ENCODE measurements around the gene STN1.
"Not testable (repeated sequence)": the region's sequence is repeated elsewhere in the genome, so short reads cannot be mapped to it uniquely, and the experiment has no call there.

STN1 gene

DNA sequence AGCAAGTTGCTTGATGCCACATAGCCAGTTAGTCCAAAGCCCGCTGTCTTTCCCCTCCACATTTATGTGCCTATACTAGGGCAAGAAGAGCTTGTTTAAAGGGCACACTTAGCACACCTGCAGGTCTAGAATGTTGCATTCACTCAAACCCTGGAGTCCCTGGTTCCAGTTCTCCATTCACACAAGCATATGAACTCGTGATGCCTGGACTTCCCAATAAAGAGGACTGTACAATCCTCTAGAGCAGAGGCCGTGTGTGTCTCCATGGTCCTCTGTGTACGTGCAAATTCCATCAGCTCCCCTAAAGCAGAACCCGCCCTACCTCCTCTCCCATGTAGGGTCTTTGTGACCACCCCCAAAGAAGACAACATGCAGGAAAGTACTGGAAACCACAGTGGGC is 59.6 kb downstream of the STN1 start:
- DNase-seq: peak; percentile 10

DNA sequence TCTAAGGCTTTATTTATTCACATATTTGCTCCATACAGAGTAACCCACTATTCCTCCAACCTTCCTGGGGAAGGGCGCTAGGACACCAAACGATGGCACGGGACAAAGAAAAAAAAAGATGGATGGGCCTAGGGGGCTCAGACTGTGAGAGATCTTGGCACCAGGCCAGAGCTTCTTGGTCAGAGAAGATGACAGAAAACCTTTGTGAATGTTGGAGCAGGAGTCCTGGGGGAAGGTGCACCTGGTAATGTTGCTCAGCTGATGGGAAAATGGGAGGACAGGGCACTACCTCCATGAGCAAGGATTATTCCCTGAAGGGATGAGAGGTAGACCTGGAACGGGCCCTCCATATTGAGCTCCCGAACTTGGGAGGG is 61.2 kb downstream of the STN1 start:
- DNase-seq: peak; percentile 18

DNA sequence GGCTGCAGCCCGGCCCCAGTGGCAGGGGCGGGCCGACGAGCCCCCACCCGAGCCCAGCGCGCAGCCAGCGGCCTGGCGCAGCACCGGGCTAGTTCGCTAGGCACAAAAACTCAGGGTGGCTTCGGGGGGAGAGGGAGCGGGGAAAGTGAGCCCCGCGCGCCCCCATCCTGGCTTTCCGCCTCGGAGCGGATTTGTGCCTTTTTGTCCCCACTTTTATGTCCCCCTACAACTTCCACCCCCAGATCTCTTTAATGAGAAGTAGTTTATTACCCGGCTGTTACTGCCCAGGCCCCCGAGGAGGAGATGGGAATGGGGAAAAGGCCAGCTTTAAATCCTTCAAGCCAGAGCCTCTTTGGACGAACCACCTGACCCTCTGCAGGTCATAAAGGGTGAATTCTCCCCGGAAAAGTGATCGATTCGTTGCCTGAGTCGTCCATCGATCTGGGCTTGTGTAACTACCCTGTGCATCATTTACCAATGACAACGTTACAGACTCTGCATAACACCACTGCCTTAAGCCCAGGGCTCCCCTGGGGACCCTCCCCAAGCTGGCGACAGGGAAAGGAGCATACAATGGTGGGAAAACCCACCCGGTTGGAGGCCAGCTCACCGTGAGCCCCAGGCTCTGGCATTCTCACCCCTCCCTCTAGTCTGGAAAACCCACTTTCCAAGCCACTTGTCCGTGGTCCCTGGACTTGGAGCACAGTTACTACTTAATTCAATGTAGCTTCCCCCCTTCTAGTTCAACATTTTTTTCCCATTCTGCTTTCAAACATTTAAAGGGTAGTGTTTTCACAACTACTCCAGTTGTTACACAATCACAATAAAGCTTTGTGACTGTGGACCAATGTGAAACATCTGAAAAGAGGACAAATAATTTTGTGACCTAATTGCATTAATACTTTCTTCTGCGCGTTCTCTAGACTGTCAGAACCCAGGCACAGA is 61.9 kb downstream of the STN1 start:
- no peak for DNase-seq

DNA sequence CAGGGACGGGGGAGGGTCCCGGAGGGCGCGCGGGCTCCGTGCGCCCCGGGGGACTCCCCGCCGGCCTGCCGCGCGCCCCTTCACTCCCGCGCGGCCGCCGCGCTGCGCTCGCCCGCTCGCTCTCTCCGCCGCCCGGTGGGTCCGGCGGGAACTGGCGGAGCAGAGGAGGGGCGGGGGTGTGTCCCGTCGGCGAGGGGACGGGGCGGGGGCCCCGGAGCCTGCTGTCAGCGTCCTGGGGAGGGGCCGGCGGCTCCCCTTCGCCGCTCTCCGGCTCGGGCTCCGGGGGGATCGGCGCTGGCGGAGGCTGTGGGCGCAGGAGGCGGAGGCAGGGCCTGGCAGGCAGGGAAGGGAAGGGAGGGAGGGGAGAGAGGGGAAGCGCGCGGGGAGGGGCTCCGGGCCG is 62.6 kb downstream of the STN1 start, which contains the start of gene SH3PXD2A:
Gene SH3PXD2A (minus strand): TSS at position 153 of the 400 bp plus-strand sequence. CDS start 310 bp downstream, outside the sequence.
- DNase-seq: peak; percentile 83

DNA sequence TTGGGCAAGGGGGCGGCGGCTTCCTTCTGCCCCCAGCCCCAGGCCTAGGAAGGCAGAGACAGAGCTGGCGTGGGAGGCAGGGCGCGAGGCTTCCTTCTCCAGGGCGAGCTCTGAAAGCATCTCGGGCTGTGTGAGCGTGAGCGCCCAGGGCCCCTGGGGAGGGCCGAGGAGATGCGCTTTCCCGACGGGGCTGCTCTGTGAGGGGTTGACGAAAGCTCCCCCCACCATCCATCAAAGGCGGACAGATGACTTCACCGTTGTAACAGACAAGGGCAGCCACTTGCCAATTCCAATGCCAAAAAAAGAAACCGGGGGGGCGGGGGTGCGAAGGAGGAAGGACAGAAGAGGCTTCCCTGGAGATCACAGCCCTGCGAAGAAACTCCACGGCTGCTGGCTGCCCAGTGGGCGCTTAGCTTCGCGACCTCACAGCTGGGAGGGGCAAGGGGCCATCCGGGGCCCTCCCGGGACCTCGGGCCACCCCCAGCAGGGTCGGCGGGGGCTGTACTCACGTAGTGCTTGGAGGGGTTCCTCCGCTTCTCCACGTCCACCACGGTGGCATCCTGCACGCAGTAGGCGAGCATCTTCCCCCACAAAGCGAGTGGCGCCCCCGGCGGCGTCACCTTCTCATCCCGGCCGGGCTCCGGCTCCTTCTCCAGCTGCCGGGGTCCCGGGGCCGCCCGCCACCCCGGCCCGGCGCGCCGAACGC is 63.1 kb downstream of the STN1 start:
- DNase-seq: peak; percentile 69

DNA sequence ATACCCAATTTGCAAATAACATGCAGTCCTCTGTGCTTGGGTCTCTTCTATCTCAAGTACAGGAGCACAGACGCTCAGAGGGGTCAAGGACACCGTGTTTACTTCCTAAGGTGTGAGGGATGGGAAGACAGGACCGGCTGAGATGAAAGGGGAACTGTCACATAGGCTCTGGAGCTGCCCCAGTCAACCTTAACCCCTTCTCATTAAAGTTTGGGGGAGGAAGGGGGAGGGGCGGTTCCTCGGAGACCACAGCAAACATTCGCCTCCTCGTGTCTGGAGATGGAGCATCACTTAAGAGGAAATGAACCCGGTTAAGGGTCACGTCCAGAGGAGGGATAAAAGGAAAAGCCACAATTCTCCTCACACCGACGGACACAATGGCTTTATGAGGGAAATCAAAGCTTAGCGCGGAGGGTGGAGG is 63.7 kb downstream of the STN1 start:
- DNase-seq: peak; percentile 51

DNA sequence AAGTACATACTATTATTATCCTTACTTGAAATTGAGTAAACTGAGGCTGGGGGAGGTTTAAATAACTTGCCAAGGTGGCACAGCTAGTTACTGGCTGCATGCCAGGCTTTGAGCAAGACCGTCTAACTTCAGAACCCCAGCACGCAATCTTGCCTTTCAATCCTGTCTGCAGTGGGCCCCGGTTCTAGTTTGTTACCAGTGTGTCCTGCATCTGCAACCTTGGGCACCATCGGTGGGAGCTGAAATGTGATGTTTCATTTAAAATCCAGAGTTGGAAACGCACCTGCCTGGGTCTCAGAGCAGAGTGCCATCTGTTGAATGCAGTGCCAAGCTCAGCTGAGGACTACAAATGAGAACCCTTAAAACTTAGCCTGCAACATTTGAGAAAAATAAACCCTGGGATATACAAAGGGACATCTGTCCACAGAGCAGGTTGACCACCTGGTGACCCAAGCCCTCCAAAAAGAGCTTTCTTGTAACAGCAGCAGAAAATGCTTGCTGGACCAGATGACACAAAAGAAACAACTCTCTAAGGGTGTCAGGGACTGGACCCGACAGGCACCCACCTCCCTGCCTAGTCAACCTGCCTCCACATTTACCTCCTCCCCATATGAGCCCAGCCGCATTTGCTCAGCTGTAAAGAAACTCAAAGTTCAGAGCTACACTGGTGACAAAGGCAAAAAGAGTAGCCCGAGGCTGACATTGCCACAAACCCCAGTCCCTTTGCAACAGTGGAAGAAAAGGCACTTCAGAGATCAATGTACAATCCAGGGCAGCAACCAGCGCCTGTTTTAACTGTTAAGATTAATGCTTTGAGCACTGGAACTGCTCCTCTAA is 64.3 kb downstream of the STN1 start:
- no peak for DNase-seq

DNA sequence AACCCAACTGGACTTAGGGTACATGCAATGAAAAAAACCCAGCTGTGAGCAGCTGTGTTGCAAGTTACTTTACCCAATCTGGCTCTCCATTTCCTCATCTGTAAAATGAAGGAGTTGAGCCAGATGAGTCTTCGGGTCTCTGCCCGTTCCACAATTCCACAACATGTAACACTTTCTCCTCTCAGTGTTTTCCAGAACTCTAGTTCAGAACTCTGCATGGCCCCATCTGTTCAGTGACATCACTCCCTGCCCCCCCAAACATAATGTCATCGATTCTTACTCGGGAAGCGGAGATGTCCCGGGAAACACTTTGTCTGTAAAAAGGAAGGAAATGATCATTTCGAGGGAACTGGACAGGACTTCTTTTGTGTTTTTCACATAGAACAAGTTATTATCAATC is 65.1 kb downstream of the STN1 start:
- DNase-seq: peak; percentile 53

DNA sequence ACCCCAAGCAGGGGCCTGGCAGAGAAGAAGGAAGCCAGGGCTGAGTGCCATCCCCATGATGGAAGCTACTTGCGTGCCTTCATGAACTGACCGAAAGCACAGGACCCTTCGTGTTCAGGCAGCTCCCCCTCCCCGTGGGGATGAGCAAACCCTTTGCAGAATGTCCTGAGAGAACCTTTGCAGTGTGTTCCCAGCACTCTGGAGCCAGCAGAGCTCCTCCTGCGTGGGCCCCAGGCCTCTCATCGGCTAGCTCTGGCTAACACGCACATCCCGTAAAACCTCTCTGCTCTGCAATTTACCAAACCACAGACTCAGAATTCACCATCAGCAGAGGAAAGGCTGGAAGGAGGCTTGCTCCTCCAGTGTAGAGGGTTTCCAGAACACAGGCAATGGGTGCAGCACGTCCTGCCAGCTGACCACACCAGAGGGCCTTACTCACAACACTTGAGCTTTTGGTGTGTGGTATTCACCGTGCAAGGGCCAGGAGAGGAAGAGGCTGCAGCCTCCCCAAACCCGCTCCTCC is 65.7 kb downstream of the STN1 start:
- peak; percentile 65 for DNase-seq

DNA sequence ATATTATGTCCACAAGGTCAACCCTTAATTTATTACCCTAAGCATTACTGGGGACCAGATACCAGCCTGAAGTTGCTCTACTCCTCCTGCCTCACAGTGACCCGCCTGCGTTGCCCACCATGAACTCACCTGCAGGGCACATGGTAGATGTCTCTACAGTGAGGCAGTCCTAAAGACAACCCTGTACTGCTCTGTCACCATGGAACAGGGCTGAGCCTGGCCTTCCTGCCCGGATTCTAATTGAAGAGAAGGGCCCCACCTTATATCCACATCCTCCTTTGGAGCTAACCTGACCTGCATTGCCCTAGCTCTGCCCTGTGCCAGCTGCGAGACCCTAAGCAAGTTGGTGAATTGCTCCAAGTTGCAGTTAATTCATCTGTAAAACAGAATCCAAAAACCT is 66.7 kb downstream of the STN1 start:
- DNase-seq: no peak

DNA sequence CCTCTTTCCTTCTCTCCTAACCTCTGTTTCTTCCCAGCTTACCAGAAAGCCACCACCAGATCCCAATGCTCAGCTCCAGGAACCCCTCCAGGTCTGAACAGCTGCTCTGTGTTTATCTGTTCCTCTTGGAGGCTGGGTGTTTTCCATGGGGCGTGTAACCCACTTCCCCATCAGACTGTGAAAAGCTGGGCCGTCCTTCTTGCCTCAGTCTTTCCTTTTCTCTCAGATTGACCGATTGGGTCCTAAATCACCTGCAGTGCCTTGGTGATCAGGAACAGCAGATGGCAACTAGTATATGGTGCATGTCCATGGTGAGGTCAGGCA is 67.5 kb downstream of the STN1 start:
- no peak for DNase-seq

DNA sequence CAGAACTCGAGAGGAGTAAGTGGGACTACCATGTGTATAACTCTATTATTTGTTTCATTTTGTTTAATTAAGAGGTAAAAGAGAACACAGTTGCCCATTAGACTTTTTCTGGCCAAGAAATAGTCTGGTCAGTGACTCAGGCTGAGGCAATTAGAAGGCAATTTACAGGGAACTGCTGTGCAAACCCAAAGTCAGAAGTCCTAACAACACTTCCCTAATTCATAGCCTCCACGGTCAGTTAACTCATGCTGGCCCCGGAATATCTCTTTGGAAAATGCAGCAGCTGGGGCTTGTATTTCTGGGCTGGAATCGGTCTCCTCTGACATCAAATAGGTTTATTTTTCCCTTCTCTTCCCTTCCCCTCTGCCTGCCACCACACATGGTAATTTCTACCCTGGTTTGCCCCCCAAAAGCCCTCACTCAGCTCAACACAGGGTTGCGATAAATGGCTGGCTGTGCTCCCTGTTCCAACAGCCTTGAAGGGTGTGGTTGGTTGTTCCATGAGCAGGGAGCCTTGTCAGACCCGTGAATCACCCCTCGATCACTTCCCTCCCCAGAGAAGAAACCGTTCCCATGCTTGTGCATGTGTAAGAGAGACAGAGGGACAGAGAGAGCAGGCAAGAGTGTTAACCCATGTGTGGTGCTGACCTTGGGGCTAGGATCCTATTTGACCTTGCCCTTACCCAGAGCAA is 68.0 kb downstream of the STN1 start:
- DNase-seq: no peak

DNA sequence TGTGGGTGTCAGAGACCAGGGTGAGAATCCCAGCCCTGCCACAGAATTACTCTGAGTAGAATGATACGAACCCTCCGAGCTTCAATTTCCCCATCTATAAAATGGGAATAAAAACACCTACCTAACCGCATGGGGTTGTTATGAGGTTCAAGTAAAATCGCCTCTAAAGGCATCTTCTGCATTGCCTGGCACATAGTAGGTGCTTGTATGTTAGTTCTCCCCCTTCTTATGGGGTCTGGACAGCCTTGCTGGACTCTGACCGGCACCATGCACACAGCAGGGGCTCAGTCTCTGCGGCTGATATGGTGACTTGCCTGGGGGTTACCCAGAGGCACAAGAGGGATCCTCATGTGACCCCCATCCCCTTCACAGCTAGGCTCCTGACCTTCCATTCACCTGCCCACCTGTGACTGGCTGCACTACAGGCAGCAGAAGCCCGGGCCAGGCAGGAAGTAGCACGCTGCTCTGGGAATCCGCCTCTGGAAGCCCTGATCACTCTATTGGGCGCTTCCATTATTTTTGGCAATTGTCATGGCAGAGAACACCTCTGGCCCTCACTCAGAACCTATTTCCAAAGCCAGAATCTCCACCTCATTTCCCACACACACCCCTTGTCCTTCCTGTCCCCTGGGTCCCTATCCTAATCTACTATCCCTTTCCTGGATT is 68.6 kb downstream of the STN1 start:
- no peak for DNase-seq

DNA sequence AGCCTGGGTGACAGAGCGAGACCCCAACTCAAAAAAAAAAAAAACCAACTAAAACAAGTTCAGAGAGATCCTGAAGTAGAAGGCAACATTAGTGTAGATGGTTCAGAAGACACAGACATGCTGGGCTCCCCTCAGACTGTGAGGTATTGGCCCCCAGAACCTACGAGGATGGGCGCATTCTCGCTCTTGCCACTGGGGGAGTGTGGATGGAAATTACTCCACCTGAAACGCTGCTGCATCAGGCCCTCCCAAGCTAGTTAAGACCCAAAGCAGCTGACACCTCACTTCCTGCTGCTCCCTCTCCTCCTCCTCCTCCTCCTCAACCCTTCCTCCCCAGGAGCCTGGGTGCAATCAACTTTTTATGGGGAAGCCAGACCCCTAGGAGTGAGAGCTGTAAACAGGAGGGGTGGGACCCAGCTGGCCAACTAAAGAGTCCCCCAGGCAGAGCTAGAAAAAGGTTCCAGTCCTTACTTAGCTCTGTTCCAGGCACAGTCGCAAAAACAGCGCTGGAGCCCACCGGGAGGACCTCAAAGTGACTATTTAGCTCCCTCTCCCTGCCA is 70.0 kb downstream of the STN1 start:
- DNase-seq: no peak

DNA sequence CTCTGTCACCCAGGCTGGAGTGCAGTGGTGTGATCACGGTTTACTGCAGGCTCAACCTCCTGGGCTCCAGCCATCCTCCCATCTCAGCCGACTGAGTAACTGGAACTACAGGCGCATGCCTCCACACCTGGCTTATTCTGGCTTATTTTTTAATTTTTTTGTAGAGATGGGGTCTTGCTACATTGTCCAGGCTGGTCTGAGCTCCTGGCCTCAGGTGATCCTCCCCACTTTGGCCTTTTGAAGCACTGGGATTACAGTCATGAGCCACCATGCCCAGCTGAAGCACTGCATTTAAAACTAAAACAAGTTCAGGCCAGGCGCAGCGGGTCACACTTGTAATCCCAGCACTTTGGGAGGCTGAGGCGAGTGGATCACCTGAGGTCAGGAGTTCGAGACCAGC is 70.6 kb downstream of the STN1 start:
- DNase-seq: no peak

DNA sequence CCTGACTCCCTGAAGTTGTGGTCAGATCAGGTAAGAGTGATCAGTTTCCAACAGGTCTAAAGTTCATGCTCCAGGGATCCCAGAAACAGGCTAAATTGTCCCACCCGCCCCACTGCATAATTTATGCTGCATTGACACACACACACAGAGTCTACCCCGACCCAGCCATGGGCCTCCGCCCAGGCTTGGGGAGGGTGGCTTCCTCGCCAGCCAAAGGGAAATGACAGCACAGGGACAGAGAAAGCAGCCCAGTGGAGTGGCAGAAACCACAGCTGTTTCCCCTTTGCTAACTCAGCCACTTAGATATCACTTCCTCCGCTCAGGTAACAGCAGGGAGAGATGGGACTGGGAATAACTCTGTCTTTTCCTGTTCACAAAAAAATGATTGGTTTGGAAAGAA is 72.0 kb downstream of the STN1 start:
- DNase-seq: no peak

DNA sequence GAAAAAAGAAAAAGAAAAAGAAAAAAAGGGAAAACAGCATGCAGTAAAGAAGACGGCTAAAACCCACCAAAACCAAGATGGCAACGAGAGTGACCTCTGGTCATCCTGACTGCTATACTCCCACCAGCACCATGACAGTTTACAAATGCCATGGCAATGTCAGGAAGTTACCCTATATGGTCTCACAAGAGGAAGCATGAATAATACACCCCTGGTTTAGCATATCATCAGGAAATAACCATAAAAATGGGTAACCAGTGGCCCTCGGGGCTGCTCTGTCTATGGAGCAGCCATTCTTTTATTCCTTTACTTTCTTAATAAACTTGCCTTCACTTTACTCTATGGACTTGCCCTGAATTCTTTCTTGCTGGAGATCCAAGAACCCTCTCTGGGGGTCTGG is 72.6 kb downstream of the STN1 start:
- not testable (repeated sequence) for DNase-seq

DNA sequence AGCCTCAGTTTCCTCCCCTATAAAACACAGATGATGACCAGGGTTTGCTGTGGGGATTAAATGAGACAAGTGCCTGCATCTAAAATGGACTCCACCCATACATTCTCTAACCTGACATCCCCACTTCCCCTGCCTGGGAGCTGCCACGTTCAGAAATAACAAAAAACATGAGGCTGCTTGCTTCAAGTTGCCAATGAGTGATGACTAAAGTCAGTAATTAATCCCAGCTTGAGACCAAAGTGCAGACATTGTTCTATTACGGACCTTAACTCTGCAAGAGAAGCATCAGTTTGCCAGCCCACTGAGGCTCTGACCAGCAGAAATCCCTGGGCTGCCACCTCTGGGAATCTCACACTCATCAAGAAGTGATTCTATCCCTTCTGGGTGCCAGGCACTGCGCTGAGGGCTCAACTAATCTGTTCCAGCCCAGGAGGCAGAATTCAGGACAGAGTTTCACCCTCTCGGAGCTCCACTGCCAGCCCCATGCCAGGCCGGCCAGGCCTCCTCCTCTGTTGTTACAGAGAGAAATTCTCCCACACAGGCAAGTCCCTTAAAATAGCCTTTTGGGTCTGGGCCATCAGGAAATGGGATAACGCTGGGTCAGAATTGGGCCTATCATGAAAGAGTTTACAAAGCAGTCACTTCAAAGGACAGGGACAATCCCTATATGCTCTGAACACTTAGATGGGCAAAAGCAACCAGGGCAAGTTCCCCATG is 74.0 kb downstream of the STN1 start:
- no peak for DNase-seq

DNA sequence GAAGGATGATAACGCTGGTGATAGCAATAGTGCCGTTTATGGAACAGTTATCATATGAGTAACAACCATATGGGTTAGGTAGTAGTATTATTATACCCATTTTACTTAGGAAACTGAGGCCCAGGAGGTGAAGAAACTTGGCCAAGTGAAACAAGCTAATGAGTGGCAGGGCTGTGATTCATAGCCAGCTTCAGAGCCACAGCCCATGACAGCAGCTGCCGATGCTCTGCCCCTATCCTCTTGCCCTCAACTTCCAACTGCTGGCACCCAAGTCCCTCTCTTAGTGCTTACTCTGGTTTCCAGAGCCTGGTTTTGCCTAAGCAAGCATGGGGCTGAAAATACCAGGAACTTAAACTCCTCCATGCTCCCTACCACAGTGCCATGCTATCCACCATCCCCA is 74.9 kb downstream of the STN1 start:
- DNase-seq: peak; percentile 1

DNA sequence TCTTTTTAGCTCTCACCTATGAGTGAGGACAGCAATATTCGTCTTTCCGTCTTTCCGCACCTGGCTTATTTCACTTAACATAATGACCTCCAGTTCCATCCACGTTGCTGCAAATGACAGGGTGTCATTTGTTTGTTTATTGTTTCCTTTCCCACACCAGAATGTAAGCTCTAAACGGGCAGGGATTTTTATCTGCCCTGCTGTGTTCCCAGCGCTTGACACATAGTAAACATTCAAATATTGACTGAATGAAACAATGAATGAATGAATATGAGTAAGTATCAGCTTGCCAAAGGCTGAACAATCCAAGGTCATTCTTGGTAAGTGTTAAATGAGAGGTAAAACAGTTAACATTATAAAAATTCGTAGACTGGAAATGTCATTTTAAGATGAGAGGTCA is 75.4 kb downstream of the STN1 start:
- DNase-seq: no peak

DNA sequence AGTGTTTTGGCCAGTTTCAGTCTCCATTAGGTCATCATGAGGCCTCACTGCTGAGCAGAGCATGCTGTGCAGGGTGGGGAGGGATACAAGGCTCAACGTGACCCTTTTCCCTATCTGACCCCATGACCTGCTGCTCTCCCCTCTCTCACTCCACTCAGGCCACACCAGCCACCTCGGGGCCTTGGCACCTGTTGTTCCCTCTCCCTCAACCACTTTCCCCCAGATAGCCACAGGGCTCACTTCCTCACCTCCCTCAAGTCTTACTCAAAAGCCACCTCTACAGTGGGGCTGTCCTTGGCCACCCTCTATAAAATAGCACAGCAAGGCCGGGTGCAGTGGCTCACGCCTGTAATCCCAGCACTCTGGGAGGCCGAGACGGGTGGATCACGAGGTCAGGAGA is 76.5 kb downstream of the STN1 start:
- no peak for DNase-seq
